ENCODE measurements around the gene PBXIP1.
"Not testable (repeated sequence)": the region's sequence is repeated elsewhere in the genome, so short reads cannot be mapped to it uniquely, and the experiment has no call there.

The PBXIP1 gene

GRCh38 chr1:154994269-154994587 is 38.3 kb upstream of the PBXIP1 start:
- no peak for DNase-seq (ENCODE audit: low read depth)

DNA sequence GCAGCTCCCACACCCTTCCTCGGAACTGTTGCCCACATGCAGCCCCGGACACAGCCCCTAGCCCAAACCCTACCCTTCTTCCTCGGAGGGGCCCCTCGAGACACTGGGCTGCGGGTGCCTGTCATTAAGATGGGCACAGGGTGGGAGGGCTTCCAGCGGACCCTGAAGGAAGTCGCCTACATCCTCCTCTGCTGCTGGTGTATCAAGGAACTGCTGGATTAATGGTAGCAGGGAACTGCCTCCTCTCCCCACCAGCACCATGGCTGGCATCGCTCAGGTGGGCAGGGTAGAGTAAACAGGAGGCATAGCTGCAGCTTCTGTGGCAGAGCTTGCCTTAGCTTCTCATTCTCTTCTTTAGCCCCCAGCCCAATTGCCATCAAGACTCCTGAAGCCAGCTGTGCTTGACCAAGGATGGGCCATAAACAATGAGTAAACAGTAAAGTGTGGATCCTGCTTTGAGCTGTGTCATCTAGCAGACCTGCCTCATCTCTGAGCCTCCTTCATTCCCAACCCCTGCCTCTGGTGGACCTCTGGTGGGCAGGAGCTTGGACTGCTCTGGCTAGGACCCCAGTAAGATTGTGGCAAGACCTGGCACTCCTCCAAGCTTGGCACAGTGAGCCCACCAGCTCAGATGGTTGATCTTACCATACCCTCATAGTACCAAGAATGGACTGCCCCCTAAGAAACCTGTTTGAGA is 37.8 kb upstream of the PBXIP1 start, which contains the start of gene LENEP:
TSS of gene LENEP (plus strand) at position 15 of the 697 bp plus-strand sequence. CDS start at position 37, 22 bp downstream.
- DNase-seq (ENCODE audit: low read depth) = no peak

DNA sequence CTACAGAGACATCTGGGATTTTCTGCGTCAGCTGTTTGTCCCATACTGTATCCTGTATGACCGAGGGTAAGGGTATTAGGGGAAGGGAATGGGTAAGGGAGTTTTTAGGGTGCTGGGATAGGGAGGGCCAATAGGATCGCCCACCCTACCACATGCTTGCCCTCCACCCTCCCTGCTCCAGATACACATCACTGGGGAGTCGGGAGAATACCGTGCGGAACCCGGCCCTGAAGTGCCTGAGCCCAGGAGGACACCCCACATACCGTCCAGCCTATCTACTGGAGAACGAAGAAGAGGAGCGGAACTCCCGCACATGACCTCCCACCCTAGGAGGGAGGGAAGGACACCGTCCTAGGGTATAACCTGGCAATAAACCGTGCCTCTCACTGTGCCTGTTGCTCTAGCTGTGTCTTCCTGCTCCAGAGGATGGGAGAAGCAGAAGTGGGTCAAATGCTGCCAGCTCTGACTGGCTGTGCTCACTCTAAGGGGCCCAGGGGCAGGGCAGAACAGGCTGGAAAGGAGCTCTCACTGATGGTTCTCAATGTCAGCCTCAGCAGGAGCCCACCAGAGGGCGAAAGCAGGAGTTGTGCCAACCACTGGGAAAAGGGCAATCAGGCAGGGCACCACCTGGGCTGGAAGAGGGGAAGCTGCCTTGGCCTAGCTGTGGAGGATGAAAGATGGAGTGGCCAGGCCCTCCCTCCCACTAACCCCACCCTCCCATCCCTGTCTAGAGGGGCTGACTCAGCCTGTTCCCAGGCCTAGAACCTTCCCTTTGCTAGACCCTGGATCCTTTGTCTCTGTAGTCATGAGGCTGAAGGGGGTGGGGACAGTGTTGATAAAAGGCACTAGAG is 37.0 kb upstream of the PBXIP1 start:
- DNase-seq (ENCODE audit: low read depth) = no peak

DNA sequence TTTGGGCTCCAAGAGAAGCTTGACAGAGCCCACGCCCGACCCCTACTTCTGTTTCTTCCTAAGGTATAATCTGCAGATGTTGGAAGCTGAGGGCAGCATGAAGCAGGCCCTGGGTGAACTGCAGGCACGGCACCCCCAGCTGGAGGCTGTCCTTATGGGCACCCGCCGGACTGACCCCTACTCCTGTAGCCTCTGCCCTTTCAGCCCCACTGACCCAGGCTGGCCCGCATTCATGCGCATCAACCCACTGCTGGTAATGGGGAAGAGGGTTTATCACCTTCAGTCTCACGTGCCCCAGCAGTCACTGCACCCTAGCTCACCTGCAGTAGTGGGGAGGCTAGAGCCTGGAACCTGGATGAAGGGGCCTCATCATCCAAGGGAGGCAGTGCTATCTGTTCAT is 34.4 kb upstream of the PBXIP1 start:
- no peak for DNase-seq (ENCODE audit: low read depth)

DNA sequence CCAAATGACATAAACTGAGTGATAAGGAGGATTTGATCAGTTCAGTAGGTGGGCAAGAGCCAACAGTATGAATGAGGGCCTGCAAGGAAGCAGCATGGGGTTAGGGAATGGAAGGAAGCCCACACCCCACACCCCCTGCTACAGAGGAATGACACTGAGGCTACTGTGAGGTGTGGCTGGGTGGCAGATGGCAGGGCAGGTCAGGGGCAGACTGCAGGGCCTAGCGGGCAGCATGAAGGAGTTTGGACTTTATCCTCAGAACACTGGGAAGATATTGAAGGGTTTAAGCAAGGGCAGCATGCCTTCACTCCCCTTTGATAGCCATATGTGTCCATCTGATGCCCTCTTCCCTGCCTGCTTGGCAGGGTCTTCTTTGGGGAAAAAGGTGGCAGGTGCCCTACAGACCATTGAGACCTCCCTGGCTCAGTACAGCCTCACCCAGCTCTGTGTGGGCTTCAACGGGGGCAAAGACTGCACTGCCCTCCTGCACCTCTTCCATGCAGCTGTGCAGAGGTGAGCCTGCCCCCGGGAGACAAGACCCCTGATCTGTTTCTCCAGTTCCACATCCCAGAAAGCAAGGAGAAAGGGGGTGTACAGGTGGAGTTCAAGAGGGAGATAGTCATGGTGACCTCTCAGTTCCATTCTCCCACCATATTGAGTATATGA is 33.4 kb upstream of the PBXIP1 start:
- DNase-seq (ENCODE audit: low read depth) = no peak

GRCh38 chr1:154988058-154988954 is 32.4 kb upstream of the PBXIP1 start:
- DNase-seq (ENCODE audit: low read depth) = no peak

DNA sequence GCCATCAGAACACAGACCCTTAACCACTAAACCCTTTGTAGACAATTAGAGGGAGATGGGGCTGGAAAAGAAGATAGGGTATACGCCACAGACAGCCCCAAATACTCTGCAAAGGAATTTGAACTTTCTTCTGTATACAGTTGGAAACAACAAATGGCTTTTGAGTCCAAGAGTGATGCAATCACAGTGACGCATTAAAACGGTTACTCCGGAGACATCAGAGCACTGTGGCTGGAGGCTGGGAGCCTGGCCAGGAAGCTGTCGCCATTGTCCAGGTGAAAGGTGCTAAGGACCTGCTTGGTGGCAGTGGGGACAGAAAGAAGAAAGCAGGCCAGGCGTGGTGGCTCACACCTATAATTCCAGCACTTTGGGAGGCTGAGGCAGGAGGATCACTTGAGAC is 31.4 kb upstream of the PBXIP1 start:
- DNase-seq (ENCODE audit: low read depth) = no peak

DNA sequence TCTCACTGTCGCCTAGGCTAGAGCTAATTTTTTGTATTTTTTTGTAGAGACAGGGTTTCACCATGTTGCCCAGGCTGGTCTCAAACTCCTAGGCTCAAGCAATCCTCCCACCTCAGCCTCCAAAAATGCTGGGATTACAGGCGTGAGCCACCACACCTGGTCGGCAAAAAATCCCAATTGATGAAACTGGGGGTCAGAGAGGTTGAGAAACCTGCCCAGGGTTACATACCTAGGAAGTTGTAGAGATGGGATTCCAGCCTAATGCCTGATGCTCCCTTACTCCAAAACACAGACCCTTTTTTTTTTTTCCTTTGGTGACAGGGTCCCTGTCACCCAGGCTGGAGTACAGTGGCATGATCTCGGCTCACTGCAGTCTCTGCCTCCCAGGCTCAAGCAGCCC is 30.8 kb upstream of the PBXIP1 start:
- DNase-seq (ENCODE audit: low read depth) = not testable (repeated sequence)

DNA sequence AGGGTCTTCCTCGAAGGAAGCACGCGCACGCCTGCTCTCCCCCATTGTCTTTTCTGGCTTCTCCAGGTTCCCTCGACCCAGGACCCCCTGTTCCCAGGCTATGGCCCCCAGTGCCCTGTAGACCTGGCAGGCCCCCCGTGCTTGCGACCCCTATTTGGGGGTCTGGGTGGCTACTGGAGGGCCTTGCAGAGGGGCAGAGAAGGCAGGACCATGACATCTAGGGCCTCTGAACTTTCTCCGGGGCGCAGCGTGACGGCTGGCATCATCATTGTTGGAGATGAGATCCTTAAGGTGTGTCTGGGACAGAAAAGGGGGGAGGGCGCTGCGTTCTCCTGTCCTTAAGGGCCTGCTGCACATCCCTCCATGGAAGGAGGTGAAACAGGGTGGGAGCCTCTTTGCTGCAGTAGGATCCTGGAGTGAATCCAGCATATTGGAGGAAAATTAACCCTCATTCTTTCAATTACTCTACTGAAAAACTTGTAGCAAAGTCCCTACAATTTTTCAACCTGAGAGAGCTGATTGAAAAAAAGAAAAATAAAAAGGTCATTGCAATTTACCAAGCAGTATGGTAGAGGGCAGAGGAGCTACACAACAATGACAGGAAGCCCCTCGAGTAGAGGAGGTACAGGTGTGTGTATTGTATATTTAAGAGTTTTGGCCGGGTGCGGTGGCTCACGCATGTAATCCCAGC is 28.0 kb upstream of the PBXIP1 start:
- DNase-seq (ENCODE audit: low read depth) = no peak

- peak; percentile 89 for DNase-seq (ENCODE audit: low read depth)
Measured at GRCh38 chr1:154982897-154983648, 27.2 kb upstream of the PBXIP1 start, which contains the start of gene FLAD1. Gene FLAD1 (plus strand): TSS chr1:154983344. CDS start chr1:154983695, 351 bp downstream.

- no peak for DNase-seq (ENCODE audit: low read depth)
Measured at GRCh38 chr1:154982341-154982740, 26.4 kb upstream of the PBXIP1 start.

GRCh38 chr1:154978360-154978759 is 22.5 kb upstream of the PBXIP1 start:
- no peak for DNase-seq (ENCODE audit: low read depth)

GRCh38 chr1:154977762-154978161 is 21.9 kb upstream of the PBXIP1 start:
- DNase-seq (ENCODE audit: low read depth) = not testable (repeated sequence)

GRCh38 chr1:154975409-154976059 is 19.6 kb upstream of the PBXIP1 start:
- DNase-seq (ENCODE audit: low read depth) = peak; percentile 35

DNA sequence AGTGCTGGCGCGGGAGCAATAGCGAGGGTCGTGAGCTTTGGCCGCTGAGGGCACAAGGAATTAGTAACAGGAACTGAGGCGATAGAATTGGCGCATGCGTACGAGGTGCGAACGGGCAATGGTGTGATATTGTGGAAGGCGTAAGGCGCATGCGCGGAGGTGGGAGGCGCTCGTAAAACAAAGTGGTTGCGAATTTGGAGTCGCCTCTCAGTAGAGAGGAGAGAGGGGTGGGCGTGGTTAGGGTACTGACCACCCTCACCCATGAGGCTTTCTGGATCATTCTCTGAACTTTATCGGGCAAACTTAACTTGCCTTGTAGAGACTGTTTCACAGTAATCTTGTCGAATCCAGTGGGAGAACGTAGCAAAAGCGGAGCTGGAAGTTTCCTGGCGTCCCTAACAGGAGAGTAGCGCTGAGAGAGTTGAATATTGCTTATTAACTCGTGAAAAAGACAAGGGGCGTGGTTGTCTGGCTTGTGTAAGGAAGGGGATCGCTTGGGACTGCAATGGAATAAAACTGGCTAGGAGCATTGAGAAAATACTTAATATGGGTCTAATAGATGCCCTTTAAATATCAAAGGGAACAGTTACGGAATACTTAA is 19.0 kb upstream of the PBXIP1 start:
- peak; percentile 91 for DNase-seq (ENCODE audit: low read depth)

GRCh38 chr1:154974102-154974807 is 18.4 kb upstream of the PBXIP1 start, which contains the start of gene CKS1B:
Gene CKS1B (plus strand): TSS chr1:154974681. CDS start chr1:154974746, 65 bp downstream.
- peak; percentile 91 for DNase-seq (ENCODE audit: low read depth)

GRCh38 chr1:154973344-154974101 is 17.6 kb upstream of the PBXIP1 start:
- peak; percentile 75 for DNase-seq (ENCODE audit: low read depth)

All from stimulated activated CD8-positive, alpha-beta memory T cell treated with anti-CD3 and anti-CD28 coated beads, Interleukin-12 subunit alpha, Interleukin-12 subunit beta, amount 100 ng/mL, for 4 hours (primary cell).